Left renal cortex interstitium (tissue), 4 donors: ENCODE results near the gene CREG2. TPM values are rescaled to one million over a fixed set of nuclear protein-coding genes. Genes with fewer than 3 reads are reported as not detected.

Experiments
- DNase-seq, 4 donors: peaks; one replicate each; pipeline ENCODE4 v3.0.0-alpha.2; 2013; ENCODE audit warnings: low read depth in 4 of 4, low spot score in 2 of 4, missing footprints in 1 of 4
- polyA plus RNA-seq, 4 donors: library from polyadenylated mRNA; unstranded; fragments of 120-200 nt; gene quantifications; one replicate each; pipeline ENCODE4 v1.2.1, GENCODE V29; 2013; ENCODE audit not compliant: insufficient read length in 4 of 4

The CREG2 gene, protein sequence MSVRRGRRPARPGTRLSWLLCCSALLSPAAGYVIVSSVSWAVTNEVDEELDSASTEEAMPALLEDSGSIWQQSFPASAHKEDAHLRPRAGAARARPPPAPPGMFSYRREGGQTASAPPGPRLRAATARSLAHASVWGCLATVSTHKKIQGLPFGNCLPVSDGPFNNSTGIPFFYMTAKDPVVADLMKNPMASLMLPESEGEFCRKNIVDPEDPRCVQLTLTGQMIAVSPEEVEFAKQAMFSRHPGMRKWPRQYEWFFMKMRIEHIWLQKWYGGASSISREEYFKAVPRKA
- polyA plus RNA-seq = under 1 TPM; 0.27 to 0.87 (median 0.42) TPM

GRCh38 chr2:101387151-101387834, at the start of gene CREG2:
Gene CREG2 (minus strand): TSS chr2:101387503. CDS start chr2:101387457, 46 bp downstream.
- peak in 3 of 4 donors; percentile 42 to 53 (median 45) for DNase-seq

DNA sequence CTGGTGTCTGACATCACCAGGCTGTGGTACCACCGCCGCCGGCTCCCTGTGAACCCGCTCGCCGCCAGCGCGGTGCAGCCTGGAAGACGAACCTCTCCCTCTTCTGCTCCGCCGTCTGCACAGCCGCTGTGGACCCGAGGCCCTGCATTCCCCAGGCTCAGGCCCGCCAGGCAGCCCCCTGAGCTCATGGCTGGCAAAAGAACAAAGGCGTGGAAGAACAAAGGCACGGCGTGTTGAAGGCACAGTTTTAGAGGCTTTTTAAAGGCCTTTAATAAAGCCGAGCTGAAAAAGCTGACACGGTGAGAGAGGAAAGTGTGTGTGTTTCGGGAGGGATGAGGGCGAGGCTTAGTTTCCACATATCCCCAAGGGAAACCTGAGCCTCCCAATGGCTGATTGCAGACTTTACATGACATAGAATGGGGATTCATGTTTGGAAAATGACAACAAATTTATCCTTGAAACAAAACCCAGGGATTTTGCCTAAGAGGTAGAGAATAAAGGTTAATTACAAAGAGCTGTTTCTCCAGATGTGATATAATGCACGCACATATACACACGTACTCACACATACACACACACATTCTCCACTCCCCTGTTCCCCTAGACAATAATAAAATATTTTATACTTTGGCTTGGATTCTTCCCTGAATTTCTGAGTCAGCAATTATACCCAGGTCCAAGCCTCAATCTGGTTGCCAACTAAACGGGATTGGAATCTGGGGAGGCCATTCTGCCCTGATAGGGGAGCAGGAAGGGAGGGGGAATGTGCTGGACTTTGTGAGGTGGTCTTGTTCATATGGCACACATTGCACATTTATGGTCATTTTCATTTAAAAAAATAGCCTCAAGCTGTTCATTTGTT, 47.9 kb upstream of the CREG2 start:
- DNase-seq = peak in 2 of 4 donors; percentile 31 to 45

GRCh38 chr2:101433465-101433864, 46.2 kb upstream of the CREG2 start:
- no peak for DNase-seq

DNA sequence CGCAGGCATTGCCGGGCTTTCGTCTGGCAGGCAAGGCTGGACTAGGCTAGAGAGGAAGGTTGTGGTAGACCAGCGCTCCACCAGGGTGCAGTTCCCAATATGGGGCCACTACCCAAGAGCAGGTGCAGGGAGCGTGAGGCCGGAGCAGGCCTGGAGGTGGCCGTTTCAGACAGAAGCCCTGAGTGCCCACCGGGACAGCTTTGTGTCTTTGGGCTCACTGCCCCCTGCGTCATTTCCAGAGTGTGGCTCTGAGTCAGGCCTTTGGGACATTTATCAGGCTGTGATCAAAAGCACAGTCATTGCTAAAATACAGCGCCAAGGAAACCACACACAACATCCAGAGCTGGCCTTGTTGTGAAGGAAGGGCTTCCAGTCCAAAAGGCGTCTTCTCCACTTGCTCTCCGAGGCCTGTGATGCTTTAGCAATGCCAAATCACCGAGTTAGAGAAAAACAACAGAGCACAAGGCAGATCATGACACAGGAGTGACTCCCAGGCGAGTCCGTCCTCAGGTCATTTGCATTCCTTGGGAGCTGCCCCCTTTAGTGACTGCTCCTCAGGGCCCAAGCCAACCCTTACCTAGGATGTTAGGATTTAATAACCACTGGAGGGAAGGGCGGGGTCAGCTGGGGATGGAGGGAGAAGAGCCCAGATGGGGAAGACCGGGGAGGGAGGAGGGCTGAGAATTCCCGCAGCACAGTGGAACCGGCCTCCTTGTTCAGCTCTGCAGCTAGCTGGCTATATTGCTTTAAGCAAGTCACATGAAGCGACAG, 45.3 kb upstream of the CREG2 start:
- DNase-seq = no peak

DNA sequence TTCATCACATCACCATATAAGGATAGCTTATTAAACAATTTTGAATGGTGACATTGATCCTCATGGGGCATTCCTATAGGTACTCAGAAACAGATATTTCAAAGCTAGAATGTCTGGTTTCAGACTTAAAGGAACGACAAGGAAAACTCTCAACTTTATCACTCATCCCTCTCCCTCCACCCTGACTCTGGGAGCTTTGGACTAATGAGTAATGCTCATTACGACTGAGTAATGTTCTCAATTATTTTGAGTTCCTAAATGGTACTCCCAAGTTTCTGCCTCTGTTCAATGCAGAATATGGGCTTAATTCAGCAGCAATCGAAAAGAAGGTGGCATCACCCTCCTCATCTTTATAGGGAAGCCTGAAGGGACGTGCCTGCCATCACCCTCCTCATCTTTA, 44.2 kb upstream of the CREG2 start:
- DNase-seq = no peak

- no peak for DNase-seq
These were observed 42.9 kb upstream of the CREG2 start for GRCh38 chr2:101430156-101430555.

DNA sequence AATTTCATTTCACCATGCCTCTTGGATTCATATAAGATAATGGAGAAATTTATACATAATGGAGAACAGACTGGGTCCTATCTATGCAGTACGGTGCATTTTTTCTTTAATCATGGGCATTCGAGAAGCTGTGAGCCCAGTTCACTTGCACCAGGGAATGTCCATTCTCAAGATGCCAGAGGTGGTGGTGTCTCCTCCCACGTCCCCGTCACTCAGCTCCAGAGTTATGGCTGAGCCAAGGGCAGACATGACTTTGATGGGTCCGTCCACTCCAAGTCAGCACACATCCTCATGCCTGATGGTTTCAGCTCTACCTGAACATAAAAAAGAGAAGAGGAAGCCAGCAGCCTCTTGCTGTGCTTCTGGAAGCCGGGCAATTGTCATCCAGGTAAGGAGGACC, 42.1 kb upstream of the CREG2 start:
- DNase-seq = no peak

DNA sequence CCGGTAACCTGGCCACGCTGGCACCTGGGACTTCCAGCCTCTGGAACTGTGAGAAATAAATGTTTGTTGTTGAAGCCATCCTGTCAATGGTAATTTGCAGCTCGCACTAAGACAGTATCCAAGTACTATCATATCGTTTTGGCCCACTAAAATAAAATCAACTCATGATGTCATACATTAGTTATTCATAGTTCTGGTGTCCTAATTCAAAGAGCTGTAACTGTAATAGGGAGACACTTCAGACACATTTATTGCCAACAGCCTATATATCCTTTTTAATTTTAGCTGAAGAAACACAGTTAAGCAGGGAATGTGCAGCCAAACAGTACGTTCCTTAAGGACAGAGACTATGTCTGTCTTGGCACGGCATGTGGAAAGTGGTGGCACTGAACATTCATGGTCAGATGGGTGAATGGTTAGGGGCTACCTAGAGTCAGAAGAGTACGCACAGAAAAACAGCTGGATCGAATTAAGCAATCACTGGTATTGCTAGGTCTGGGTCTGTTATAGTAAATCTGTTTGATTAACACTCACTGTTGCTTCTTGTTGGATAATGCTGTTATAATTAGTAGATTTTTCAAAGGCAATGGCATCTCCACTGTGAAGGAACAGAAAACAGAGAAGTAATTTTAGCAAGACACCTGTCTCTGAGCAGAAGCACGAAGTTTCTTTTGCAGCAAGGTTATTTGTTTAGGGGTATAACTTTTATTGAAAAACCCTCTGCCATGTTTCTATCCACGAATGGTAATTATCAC, 41.3 kb upstream of the CREG2 start:
- no peak for DNase-seq

DNA sequence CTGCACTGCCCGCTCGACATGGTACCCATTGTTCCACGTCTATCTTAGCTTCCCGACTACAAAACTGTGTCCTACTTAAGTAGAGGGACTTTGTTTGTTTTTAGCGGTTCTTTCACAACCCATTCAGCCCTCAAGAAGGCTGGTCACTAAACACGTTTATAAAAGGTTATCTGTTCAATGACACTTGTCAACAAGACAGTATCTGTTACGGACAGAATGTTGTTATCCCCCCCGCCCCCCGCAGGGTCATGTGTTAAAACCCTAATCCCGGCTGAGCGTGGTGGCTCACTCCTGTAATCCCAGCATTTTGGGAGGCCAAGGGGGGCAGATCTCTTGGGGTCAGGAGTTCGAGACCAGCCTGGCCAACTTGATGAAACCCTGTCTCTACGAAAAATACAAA, 40.4 kb upstream of the CREG2 start:
- no peak for DNase-seq

- no peak for DNase-seq
These were observed 39.9 kb upstream of the CREG2 start for GRCh38 chr2:101427240-101427639.

- DNase-seq = no peak
These were observed 39.5 kb upstream of the CREG2 start for GRCh38 chr2:101426822-101427221.

DNA sequence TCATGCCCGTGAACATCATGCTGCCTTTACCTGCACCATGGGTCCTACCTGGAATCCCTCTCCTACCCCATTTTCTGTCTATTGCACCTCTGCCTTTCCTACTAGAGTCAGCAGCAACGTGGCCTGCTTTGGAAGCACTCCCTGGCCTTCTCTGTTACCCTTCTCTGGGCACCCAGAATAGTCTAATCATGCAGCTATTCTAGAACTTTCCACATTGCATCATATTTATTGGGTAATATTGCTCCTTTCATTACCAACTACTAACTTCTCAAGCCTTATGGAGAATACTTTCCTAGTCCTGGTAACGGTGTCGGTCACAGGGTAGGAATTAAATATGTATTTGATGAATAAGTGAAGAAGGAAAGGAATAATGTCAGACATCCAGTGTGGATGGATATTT, 33.3 kb upstream of the CREG2 start:
- no peak for DNase-seq

GRCh38 chr2:101419096-101419663, 31.9 kb upstream of the CREG2 start:
- no peak for DNase-seq

DNA sequence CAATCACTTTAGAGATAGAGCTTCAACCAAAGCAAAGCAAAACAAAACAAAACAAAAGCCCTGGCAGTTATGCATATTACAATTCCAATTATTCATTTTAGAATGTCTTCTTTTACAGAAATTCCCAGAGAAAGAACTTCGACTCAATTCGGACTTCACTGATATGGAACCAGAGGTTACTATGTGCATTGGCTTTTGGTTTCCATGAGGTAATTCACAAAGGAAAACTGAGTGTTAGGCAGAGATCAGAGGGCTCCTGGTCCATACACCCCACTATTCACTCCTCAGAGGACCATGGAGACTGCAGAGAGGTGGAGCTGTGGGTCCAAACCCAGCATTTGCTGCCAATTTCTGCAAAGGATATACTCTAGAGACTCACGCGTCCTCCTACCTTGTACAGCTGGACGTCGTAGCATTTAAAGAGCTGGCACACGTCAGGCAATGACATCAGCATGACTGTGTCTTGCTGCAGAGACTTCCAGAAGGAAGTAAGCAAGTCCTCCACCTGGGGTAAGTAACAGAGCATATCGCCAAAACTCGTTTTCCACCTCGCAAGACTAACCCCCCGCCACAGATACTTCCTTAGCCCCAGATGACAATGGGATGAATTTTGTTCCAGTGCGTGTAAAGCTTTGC, 31.3 kb upstream of the CREG2 start:
- DNase-seq = no peak

GRCh38 chr2:101416609-101417008, 29.3 kb upstream of the CREG2 start:
- DNase-seq = no peak

DNA sequence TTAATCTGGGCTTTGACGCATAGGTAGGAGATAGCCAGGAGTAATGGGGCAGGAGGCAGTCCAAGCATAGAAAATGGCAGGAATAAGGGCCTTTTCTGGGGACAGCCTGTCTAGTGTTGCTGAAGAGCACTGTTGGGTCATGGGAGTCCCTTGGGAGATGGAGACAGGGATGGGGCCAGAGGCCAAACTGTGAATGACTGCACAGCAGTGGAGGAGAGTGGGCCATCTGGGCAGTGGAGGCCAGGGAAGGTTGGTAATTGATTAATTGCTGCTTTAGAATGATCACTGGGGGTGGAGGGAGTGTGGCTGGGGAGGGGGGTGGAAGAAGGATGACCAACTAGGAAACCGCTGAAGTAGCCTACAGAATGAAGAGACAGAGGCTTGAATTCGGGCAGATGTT, 28.6 kb upstream of the CREG2 start:
- DNase-seq = no peak

- DNase-seq = no peak
These were observed 27.9 kb upstream of the CREG2 start for GRCh38 chr2:101415220-101415619.

- DNase-seq = no peak
These were observed 24.9 kb upstream of the CREG2 start for GRCh38 chr2:101412092-101412694.

GRCh38 chr2:101410746-101411145, 23.4 kb upstream of the CREG2 start:
- no peak for DNase-seq
